HG02885 (cell line): ENCODE results near the gene ZNF862.
"Not testable (repeated sequence)": the region's sequence is repeated elsewhere in the genome, so short reads cannot be mapped to it uniquely, and the experiment has no call there.

Source experiments
- ATAC-seq: cut with Tn5 transposase; IDR thresholded peaks from one replicate; pipeline ENCODE4 v1.9.1; 2021; ENCODE audit warnings: mild to moderate bottlenecking; ENCODE audit not compliant: unreplicated experiment, poor library complexity

The ZNF862 gene

GRCh38 chr7:149823631-149824199 is 14.5 kb upstream of the ZNF862 start:
- no peak for ATAC-seq

GRCh38 chr7:149824301-149824741 is 13.9 kb upstream of the ZNF862 start:
- ATAC-seq, result no peak

GRCh38 chr7:149824748-149825566 is 13.2 kb upstream of the ZNF862 start:
- ATAC-seq, result no peak

GRCh38 chr7:149825567-149826343 is 12.4 kb upstream of the ZNF862 start:
- ATAC-seq, result no peak

GRCh38 chr7:149826344-149827088 is 11.7 kb upstream of the ZNF862 start:
- no peak for ATAC-seq

GRCh38 chr7:149827089-149827981 is 10.8 kb upstream of the ZNF862 start:
- ATAC-seq, result no peak

GRCh38 chr7:149828357-149829309 is 9.5 kb upstream of the ZNF862 start:
- no peak for ATAC-seq

GRCh38 chr7:149830527-149830926 is 7.6 kb upstream of the ZNF862 start:
- not testable (repeated sequence) for ATAC-seq

GRCh38 chr7:149830997-149831740 is 7.0 kb upstream of the ZNF862 start:
- ATAC-seq, result no peak

- ATAC-seq, result no peak
Measured at GRCh38 chr7:149831741-149832219, 6.4 kb upstream of the ZNF862 start.

- no peak for ATAC-seq
Measured at GRCh38 chr7:149832332-149833041, 5.7 kb upstream of the ZNF862 start.

GRCh38 chr7:149833495-149834130 is 4.6 kb upstream of the ZNF862 start:
- ATAC-seq, result no peak

- ATAC-seq, result no peak
Measured at GRCh38 chr7:149834601-149835000, 3.6 kb upstream of the ZNF862 start.

GRCh38 chr7:149836434-149836833 is 1.7 kb upstream of the ZNF862 start:
- no peak for ATAC-seq

- no peak for ATAC-seq
Measured at GRCh38 chr7:149837564-149838223, 481 bp upstream of the ZNF862 start.

- no peak for ATAC-seq
Measured at GRCh38 chr7:149838992-149839408, 825 bp downstream of the ZNF862 start.
